ENCODE data around the gene DRD4. TPM values are rescaled to one million over a fixed set of nuclear protein-coding genes. Genes with fewer than 3 reads are reported as not detected.

The DRD4 gene
- total RNA-seq, 2 donors from 2014 or later: 1.3 to 1.9 TPM

GRCh38 chr11:619628-620050 lies 17.4 kb upstream of the DRD4 start:
- intact Hi-C loops (cut with DNase I, micrococcal nuclease): no loop called here
- ATAC-seq: no peak
- DNase-seq: no peak

GRCh38 chr11:620201-620600 lies 16.9 kb upstream of the DRD4 start:
- intact Hi-C loops (cut with DNase I, micrococcal nuclease): no loop called here
- DNase-seq (no peak), ATAC-seq (no peak)

GRCh38 chr11:620935-621814 lies 15.9 kb upstream of the DRD4 start:
- intact Hi-C loops (cut with DNase I, micrococcal nuclease): no loop called here
- DNase-seq (no peak), ATAC-seq (no peak)

GRCh38 chr11:621838-622237 lies 15.2 kb upstream of the DRD4 start:
- DNase-seq (no peak), ATAC-seq (no peak)
- intact Hi-C loops (cut with DNase I, micrococcal nuclease): no loop called here

- ATAC-seq: no peak
- DNase-seq: peak in 1 of 2 donors; percentile 15
- intact Hi-C loops (cut with DNase I, micrococcal nuclease): no loop called here
These were observed 13.7 kb upstream of the DRD4 start for GRCh38 chr11:623349-623869.

GRCh38 chr11:623999-624704 lies 12.9 kb upstream of the DRD4 start:
- intact Hi-C loops (cut with DNase I, micrococcal nuclease): no loop called here
- peak; percentile 90 to 94 for DNase-seq
- ATAC-seq: peak; percentile 70

GRCh38 chr11:624705-625635 lies 12.1 kb upstream of the DRD4 start, which contains the start of gene CDHR5:
TSS of gene CDHR5 (minus strand) at chr11:624955. CDS start at chr11:624902, 53 bp downstream.
- ATAC-seq (peak; percentile 78), DNase-seq (peak; percentile 82 to 84)
- intact Hi-C loops (cut with DNase I, micrococcal nuclease): no loop called here

- ATAC-seq: peak; percentile 31
- peak; percentile 56 to 73 for DNase-seq
- intact Hi-C loops (cut with DNase I, micrococcal nuclease): no loop called here
These were observed 11.3 kb upstream of the DRD4 start for GRCh38 chr11:625636-626268.

GRCh38 chr11:626475-627307 lies 10.4 kb upstream of the DRD4 start, which contains the start of gene SCT:
TSS of gene SCT (minus strand) at chr11:627181. CDS start at chr11:627143, 38 bp downstream.
- ATAC-seq: no peak
- intact Hi-C loops (cut with DNase I, micrococcal nuclease): no loop called here
- peak in 1 of 2 donors; percentile 24 for DNase-seq

- intact Hi-C loops (cut with DNase I, micrococcal nuclease): no loop called here
- DNase-seq (peak in 1 of 2 donors; percentile 5), ATAC-seq (no peak)
These were observed 9.8 kb upstream of the DRD4 start for GRCh38 chr11:627308-627576.

- ATAC-seq (no peak), DNase-seq (peak in 1 of 2 donors; percentile 9)
- intact Hi-C loops (cut with DNase I, micrococcal nuclease): no loop called here
These were observed 9.0 kb upstream of the DRD4 start for GRCh38 chr11:628056-628455.

- DNase-seq: peak in 1 of 2 donors; percentile 16
- no peak for ATAC-seq
- intact Hi-C loops (cut with DNase I, micrococcal nuclease): no loop called here
These were observed 7.9 kb upstream of the DRD4 start for GRCh38 chr11:629237-629583.

- ATAC-seq (no peak), DNase-seq (no peak)
- intact Hi-C loops (cut with DNase I, micrococcal nuclease): no loop called here
These were observed 6.2 kb upstream of the DRD4 start for GRCh38 chr11:630871-631270.

- intact Hi-C loops (cut with DNase I, micrococcal nuclease): no loop called here
- DNase-seq (no peak), ATAC-seq (no peak)
These were observed 1.0 kb upstream of the DRD4 start for GRCh38 chr11:635945-636510.

- ATAC-seq (no peak), DNase-seq (no peak)
- intact Hi-C loops (cut with DNase I, micrococcal nuclease): no loop called here
These were observed 194 bp downstream of the DRD4 start for GRCh38 chr11:637333-637592.

GRCh38 chr11:637593-638521 lies 788 bp downstream of the DRD4 start:
- ATAC-seq (no peak), DNase-seq (no peak)
- intact Hi-C loops (cut with DNase I, micrococcal nuclease): no loop called here
